A673 (cell line): Measurements from ENCODE around the gene CKMT2. TPM values are rescaled to one million over a fixed set of nuclear protein-coding genes. Genes with fewer than 3 reads are reported as not detected.
A peak's percentile ranks its signal among the peaks of the same experiment; 100 is the strongest.
"Not testable (repeated sequence)": the region's sequence is repeated elsewhere in the genome, so short reads cannot be mapped to it uniquely, and the experiment has no call there.

Source experiments
- BruUV-seq: library from RNA; stranded (reverse); fragments of 400-500 nt; replicated peaks from 2 replicates; lab custom pipeline; 2021; lab: Mats Ljungman, UMichigan
- CTCF ChIA-PET: fragments of 300-600 bp; sonication (Branson Sonifier 250); formaldehyde crosslinking; loops from one replicate; lab custom pipeline; 2022; ENCODE audit warnings: antibody characterized with exemption; lab: Charles Lee
- POLR2A ChIA-PET: fragments of 300-600 bp; sonication (Branson Sonifier 250); formaldehyde crosslinking; loops from one replicate; lab custom pipeline; 2022; ENCODE audit warnings: antibody characterized with exemption; ENCODE audit not compliant: low non-redundant PET; lab: Charles Lee
- DNase-seq: peaks from one replicate; pipeline ENCODE4 v3.0.0-alpha.2; 2015; ENCODE audit warnings: low spot score
- H3K27ac ChIP-seq: fragments of 200-600 bp; sonication (generic); 2 replicates; pipeline ENCODE4 v1.5.1; 2016; ENCODE audit warnings: mixed run types, low read depth, mild to moderate bottlenecking, mixed read lengths, antibody characterized with exemption, low read length; ENCODE audit not compliant: poor library complexity, severe bottlenecking
- H3K27me3 ChIP-seq: fragments of 200-600 bp; sonication (generic); replicated peaks from 2 replicates; pipeline ENCODE4 v1.6.1; 2017; ENCODE audit warnings: mixed run types, low read depth, mild to moderate bottlenecking, mixed read lengths, antibody characterized with exemption, low read length; ENCODE audit not compliant: insufficient read depth, poor library complexity
- H3K36me3 ChIP-seq: fragments of 200-600 bp; sonication (generic); 2 replicates; pipeline ENCODE4 v1.6.1; 2016; ENCODE audit warnings: mixed run types, mild to moderate bottlenecking, mixed read lengths, antibody characterized with exemption, low read length; ENCODE audit not compliant: insufficient read depth, poor library complexity, severe bottlenecking
- H3K4me1 ChIP-seq: fragments of 200-600 bp; sonication (generic); 2 replicates; pipeline ENCODE4 v1.6.1; 2017; ENCODE audit warnings: mixed run types, mild to moderate bottlenecking, mixed read lengths, antibody characterized with exemption, low read length; ENCODE audit not compliant: insufficient read depth, poor library complexity, severe bottlenecking
- H3K4me3 ChIP-seq: fragments of 200-600 bp; sonication (generic); 2 replicates; pipeline ENCODE4 v1.5.1; 2016; ENCODE audit warnings: low read depth, mixed run types, mild to moderate bottlenecking, mixed read lengths, low read length; ENCODE audit not compliant: poor library complexity, severe bottlenecking
- H3K9me3 ChIP-seq: fragments of 200-600 bp; sonication (generic); 2 replicates; pipeline ENCODE4 v1.6.1; 2016; ENCODE audit warnings: mixed run types, low read depth, mild to moderate bottlenecking, mixed read lengths, antibody characterized with exemption, low read length; ENCODE audit not compliant: poor library complexity, severe bottlenecking
- EZH2 ChIP-seq: fragments of 200-600 bp; sonication (generic); IDR thresholded peaks from 2 replicates; pipeline ENCODE4 v1.6.1; 2017; ENCODE audit warnings: borderline replicate concordance, low read depth, mild to moderate bottlenecking, mixed read lengths, antibody characterized with exemption, low read length; ENCODE audit not compliant: poor library complexity, severe bottlenecking
- intact Hi-C: fragments of 100-400 bp; cut with micrococcal nuclease; formaldehyde crosslinking; loops from one replicate; pipeline ENCODE4 v1.10.0; 2022; ENCODE audit not compliant: unreplicated experiment
- total RNA-seq: library from RNA; stranded (reverse); gene quantifications from 2 replicates; pipeline ENCODE4 v1.2.3, GENCODE V29; 2021
- TF ChIP-seq, protein P1 (sequence below): fragments of 300-800, 200-600 bp; sonication (generic); conservative IDR thresholded peaks from 2 replicates; pipeline ENCODE4 v1.5.1; 2017; ENCODE audit warnings: low read depth, mild to moderate bottlenecking, antibody characterized with exemption, low read length, moderate library complexity, mixed read lengths

The CKMT2 gene
- total RNA-seq, 1 experiment from 2014 or later: not detected

GRCh38 chr5:81265101-81265500 is 32.0 kb downstream of the CKMT2 start:
- H3K4me1 ChIP-seq: peaks cover 8% of the 10 kb centered on the region

GRCh38 chr5:81268521-81269196 is 35.5 kb downstream of the CKMT2 start:
- Histone ChIP-seq H3K4me1 (peaks cover 10% of the 10 kb centered on the region), H3K27me3 (no peaks in the 10 kb centered on the region), H3K36me3 (no peaks in the 10 kb centered on the region), H3K9me3 (no peaks in the 10 kb centered on the region), H3K27ac (no peak overlapping the region), H3K4me3 (no peak overlapping the region)
- BruUV-seq: no TSS peak
- peak; percentile 55 for DNase-seq
- intact Hi-C loops: no loop called here
- ChIA-PET CTCF (no interaction called here), POLR2A (no interaction called here)
- TF ChIP-seq, protein P1, sequence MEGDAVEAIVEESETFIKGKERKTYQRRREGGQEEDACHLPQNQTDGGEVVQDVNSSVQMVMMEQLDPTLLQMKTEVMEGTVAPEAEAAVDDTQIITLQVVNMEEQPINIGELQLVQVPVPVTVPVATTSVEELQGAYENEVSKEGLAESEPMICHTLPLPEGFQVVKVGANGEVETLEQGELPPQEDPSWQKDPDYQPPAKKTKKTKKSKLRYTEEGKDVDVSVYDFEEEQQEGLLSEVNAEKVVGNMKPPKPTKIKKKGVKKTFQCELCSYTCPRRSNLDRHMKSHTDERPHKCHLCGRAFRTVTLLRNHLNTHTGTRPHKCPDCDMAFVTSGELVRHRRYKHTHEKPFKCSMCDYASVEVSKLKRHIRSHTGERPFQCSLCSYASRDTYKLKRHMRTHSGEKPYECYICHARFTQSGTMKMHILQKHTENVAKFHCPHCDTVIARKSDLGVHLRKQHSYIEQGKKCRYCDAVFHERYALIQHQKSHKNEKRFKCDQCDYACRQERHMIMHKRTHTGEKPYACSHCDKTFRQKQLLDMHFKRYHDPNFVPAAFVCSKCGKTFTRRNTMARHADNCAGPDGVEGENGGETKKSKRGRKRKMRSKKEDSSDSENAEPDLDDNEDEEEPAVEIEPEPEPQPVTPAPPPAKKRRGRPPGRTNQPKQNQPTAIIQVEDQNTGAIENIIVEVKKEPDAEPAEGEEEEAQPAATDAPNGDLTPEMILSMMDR: no peak
- TF ChIP-seq EZH2: no peak

More at GRCh38 chr5:81265101-81265500, 32.0 kb downstream of the CKMT2 start:
- Histone ChIP-seq H3K4me3 (no peak overlapping the region), H3K36me3 (no peaks in the 10 kb centered on the region), H3K27ac (no peak overlapping the region), H3K27me3 (no peaks in the 10 kb centered on the region), H3K9me3 (no peaks in the 10 kb centered on the region)
- no peak for DNase-seq
- BruUV-seq: no TSS peak
- intact Hi-C loops: no loop called here
- CTCF ChIA-PET: no interaction called here
- TF ChIP-seq, protein P1: no peak
- no peak for TF ChIP-seq EZH2
- POLR2A ChIA-PET: no interaction called here

DNA sequence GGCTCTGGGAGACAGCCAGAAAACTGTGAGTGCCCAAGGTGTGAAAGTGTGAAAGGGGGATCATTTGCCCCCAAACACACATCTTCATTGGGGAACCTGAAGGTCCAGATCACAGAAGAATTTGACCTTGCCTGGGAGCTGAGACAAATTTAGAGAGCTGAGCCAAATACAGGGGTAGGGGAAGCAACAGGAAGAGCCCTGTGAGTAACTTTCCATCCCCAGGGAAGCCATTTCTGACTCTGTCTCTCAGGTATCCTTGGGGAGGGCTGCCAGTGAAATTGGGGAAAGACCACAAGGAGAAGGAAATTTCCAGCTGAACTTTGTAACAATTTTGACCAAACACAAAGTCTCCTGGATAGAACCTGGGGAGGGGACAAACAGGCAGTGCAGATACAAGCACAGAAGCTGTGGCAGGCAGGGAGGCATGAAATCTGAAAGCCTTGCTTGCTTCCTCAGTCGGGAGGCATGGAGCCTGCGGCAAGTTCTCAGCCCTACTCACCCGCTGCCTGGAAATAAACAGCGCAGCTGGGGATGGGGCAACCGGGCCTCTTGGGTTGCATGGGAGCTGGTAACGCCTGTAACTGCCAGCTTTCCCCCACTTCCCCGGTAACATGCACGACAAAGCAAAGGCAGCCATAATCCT is 36.8 kb downstream of the CKMT2 start:
- no peaks in the 10 kb centered on the region for H3K9me3 ChIP-seq
- no peaks in the 10 kb centered on the region for H3K36me3 ChIP-seq
- no peak overlapping the region for H3K4me3 ChIP-seq
- H3K27ac ChIP-seq: no peak overlapping the region
- ChIA-PET CTCF (interaction anchor here (0.6 kb wide), 1 partner anchor 38 kb away, joined by 3 read pairs; no protein-coding TSS in a partner anchor), POLR2A (interaction anchor here (0.7 kb wide), 1 partner anchor 23 kb away, joined by 19 read pairs; no protein-coding TSS in a partner anchor)
- intact Hi-C loops: no loop called here
- peaks cover 10% of the 10 kb centered on the region for H3K4me1 ChIP-seq
- BruUV-seq: no TSS peak
- no peak for DNase-seq
- TF ChIP-seq, protein P1: no peak
- no peak for TF ChIP-seq EZH2
- no peaks in the 10 kb centered on the region for H3K27me3 ChIP-seq

DNA sequence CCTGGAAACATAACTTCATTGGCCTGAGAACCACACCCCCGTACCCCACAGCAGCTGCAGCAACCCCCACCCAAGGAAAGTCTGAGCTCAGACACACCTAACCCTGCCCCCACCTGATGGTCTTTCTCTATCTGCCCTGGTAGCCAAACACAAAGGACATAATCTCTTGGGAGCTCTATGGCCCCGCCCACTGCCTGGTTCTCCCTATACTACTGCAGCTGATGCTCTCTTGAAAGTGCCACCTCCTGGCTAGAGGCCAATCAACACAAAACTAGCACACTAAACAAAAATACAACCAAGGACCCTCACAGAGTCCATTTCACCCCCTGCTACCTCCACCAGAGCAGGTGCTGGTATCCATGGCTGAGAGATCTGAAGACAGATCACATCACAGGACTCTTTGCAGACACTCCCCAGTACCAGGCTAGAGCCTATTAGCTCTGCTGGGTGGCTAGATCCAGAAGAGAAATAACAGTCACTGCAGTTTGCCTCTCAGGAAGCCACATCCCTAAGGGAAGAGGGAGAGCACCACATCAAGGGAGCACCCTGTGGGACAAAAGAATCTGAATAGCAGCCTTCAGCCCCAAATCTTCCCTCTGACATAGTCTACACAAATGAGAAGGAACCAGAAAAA is 37.4 kb downstream of the CKMT2 start:
- H3K4me3 ChIP-seq, H3K9me3 ChIP-seq, BruUV-seq, H3K27me3 ChIP-seq, intact Hi-C loops, H3K36me3 ChIP-seq, H3K27ac ChIP-seq: not testable (repeated sequence)
- DNase-seq: peak; percentile 21
- ChIA-PET CTCF (interaction anchor here (0.6 kb wide), 1 partner anchor 37 kb away, joined by 3 read pairs; no protein-coding TSS in a partner anchor), POLR2A (interaction anchor here (0.7 kb wide), 1 partner anchor 24 kb away, joined by 19 read pairs; no protein-coding TSS in a partner anchor)
- H3K4me1 ChIP-seq: peaks cover 10% of the 10 kb centered on the region
